Stimulated activated CD8-positive, alpha-beta memory T cell treated with anti-CD3 and anti-CD28 coated beads, Interleukin-2, amount 100 ng/mL, for 1 hour (primary cell): ENCODE data around the gene POC5.

Experiments
- DNase-seq, 2 donors: peaks; one replicate each; pipeline ENCODE4 v3.0.0-alpha.2; 2020; ENCODE audit warnings: low read depth in 2 of 2

The POC5 gene

GRCh38 chr5:75660678-75661465 is 56.4 kb downstream of the POC5 start:
- no peak for DNase-seq

GRCh38 chr5:75659791-75660450 is 57.3 kb downstream of the POC5 start:
- DNase-seq, result no peak

DNA sequence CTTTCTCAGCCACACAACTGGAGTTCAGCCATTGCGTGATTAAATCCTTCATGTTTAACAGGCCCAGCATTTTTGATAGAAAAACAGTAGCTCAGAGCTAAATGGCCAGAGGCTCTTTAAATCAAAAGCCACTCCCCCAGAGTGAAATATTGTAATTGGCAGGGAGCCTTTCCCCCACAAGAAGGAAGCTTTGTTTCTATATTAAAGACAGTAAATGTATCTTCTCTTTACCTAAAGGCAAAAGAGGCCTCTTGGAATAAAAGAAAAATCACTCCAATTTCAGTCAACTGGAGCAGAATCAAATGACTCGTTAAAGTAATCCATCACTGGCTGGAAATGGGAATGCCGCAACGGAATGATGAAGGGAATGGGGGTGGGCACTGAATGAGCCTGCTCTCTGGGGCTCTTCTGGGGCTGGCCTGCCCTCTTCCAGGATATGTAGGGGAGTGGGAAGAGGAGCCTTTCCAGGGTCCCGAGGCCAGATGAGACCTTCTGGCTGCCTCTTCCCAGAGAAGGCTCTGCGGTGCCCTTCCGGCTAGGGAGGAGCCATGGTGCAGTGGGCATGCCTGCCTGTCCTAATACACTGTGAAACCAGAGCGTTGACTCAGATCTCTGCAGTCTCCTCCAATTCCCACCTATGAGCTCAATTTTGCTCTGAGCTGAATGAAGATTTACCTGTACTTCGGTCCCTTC is 60.8 kb downstream of the POC5 start:
- DNase-seq, result no peak

DNA sequence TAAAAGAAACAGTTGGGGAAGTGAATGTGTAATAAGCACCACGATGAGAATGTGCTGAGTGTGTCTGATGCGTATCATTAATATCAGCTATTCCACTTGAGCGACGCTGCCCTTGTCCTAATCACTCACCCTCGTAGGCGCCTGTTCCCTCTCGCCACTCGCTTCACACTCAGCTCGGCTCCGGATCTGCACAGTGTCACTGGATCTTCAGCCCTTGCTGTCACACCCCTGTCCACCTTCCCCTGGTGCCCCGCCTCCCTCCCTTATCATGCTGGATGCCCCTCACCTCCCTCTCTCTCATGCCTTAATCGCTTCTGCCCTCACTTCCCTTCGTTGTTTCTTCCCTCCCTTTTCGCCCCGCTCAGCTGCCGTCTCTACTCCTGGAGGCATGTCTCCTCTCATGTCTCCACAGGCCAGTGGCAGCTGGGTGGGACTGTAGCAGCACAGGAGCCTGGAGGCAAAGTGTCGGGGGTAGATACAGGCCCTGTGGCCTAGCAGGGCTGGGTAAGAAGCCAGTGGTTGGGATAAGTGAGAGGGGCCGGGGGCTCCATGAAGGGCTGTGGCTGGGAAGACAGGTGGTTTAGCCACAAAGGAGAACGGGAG is 62.4 kb downstream of the POC5 start:
- DNase-seq, result no peak

DNA sequence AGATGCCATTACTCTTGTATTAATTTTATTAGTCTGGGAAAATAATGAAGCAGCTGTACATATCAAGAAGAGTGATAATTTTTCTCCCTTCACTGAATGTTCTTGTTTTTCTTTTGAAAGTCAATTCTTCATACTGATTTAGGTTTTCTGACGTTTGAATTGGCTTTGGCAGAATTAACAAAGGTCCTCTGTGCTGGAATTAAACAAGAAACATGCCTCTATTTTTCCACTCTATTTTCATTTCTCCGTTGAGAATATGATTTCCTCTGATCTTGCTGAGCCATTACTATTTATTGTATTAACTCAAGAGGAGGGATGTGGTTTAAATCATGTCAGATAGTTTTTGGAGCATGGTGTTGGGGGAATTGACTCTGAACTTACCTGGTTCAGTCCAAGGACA is 63.7 kb downstream of the POC5 start:
- DNase-seq, result no peak

GRCh38 chr5:75651575-75652238 is 65.5 kb downstream of the POC5 start:
- no peak for DNase-seq

DNA sequence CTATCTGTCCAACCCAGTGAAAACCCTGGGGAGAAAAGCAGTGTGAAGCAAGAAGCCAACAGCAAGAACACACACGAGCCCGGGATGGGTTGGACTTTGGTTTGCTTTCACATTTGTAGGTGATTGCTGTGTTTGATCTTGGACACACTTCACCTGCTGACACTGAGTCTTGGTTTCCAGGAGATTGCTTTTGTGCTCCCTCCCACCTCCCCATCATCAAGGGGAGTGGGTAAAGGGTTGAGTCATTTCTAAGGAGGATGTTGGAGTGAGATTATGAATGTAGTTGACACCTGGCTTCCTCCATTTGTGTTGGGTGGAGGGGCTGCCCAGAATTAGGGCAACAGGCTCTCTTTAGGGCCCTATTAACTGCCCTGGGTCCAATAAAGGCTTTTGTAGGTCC is 68.5 kb downstream of the POC5 start:
- no peak for DNase-seq

DNA sequence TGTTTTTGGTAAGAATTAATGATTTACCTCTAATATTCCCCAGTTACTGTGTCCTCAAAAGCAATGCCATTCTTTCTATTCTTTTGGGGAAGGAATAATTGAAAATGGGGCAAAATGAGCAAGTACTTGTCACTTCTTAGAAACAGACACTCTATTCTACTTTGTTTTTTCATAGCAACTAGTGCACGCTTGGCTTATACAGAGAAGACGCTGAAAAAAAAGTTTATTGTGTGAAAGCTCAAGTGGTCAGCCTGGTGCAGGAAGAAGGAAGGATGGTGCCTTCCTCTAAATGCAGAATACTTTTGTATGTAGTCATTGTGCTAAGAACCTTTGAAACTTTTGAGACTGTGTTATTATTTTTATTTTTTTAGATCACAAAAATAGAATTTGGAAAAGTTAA is 76.4 kb downstream of the POC5 start:
- DNase-seq, result no peak

GRCh38 chr5:75640395-75640794 is 76.8 kb downstream of the POC5 start:
- no peak for DNase-seq

GRCh38 chr5:75639535-75640311 is 77.5 kb downstream of the POC5 start:
- no peak for DNase-seq

- no peak for DNase-seq
Measured at GRCh38 chr5:75637949-75638348, 79.3 kb downstream of the POC5 start.

- no peak for DNase-seq
Measured at GRCh38 chr5:75632321-75632720, 84.9 kb downstream of the POC5 start.

- no peak for DNase-seq
Measured at GRCh38 chr5:75630875-75631274, 86.4 kb downstream of the POC5 start.

GRCh38 chr5:75627801-75628200 is 89.4 kb downstream of the POC5 start:
- DNase-seq, result no peak

GRCh38 chr5:75626959-75627358 is 90.3 kb downstream of the POC5 start:
- DNase-seq, result no peak
